Effector CD8-positive, alpha-beta T cell (primary cell): ENCODE measurements around the gene ATXN10.

ENCODE experiments used
- DNase-seq: peaks from one replicate; lab custom pipeline; 2025; lab: John Stamatoyannopoulos, UW

ATXN10 gene

DNA sequence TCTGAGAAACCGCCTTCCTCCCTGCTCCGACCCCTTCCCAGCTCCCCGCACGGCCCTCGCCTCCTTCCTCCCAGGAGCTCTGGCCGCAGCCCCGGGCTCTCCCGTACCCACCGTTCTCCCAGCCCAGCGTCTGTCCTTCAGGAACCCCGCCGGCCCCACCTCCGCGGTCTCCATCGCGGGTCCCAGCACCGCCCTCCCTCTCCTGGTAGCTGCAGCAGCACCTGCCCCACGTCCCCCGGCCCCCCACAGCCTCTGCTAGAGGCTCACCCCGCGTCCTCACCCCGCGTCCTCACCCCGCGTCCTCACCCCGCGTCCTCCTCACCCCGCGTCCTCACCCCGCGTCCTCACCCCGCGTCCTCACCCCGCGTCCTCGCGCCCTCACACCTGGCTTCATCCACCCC is 219.4 kb downstream of the ATXN10 start:
- no peak for DNase-seq

DNA sequence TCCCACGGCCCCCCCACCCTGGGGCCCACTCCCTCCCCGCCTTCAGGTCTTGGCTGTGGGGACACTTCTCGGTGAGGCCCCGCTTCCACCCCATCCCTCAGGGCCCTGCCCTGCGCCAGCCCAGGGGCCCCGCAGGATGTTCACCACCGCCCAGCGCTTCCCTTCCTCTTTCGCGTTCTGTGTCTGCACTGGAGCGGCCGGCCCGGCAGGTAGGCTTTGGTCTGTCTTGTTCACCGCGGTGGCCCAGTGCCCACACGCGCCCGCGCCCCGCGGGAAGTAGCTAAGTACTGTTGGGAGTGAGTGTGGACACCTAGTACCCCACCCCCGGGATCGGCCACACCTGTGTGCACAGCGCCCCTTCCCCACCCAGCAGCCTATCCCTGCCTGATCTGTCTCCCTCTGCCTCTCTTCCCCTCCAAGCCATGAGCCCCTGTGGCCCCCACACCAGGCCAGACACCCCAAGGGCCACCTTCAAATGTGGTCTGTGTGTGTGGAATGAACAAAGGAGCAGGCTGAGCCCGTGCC is 219.9 kb downstream of the ATXN10 start:
- DNase-seq, result no peak

DNA sequence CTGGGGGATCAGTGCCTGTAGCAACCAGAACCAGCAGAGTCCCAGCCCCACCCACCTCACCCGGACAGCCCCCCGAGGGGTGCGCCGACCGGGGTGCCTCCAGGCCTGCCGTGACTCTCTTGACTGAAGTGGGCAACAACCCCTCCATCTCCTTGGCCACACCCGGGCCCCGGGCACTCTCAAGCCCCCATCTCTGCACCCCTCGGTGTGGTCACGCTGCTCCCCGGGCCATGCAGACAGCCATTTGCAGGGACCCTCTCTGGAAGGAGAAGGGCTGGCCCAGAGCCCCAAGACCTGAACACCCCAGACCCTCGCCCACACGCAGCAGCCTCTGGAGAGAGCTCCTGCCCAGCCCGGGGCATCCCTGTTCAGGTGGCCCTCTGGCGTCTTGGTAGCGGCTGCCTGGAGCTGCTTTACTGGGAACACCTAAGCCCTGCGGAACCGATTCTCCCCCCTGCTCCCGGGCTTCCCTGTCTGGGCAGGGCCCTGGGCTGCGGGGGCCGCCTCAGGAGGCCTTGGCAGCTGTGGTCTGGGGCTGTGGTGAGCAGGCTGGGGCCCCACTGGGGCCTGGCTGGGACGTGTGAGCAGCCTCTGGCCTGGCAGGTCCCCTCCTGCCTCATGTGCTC is 220.5 kb downstream of the ATXN10 start:
- no peak for DNase-seq

DNA sequence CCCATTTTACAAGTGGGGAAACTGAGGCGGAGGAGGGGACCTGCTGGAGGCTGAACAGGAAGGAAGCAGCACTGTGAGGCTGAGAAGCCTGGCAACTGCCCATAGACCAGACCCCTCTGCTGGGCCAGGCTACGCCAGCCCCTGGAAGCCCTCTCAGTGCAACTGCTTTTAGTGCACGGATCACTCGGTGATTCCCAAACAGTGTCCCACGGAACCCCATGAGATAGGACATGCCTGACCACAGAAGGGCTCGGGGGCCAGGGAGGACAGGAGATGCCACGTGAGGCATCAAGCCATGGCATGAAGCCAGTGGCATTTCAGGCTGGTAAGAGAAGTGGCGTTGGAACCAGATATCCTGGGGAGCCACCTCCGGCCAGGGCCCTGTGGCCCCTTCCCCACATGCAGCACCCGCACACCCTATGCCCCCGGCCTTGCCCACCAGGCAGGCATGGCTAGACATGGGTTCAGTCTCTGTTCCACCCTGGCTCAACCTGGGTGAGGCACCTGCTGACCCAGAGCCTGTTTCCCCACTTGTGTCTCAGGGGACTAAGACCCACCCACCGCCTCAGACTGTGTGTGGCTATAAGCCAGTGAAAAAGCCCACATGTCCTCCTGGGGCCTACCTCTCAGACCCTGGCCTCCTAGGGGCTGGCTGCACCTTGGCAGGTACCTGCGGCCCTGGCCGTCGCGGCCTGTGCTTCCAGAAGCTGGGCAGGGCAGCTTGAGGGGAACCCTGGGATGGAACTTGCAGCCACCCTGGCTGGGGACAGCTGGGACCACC is 221.2 kb downstream of the ATXN10 start:
- no peak for DNase-seq

DNA sequence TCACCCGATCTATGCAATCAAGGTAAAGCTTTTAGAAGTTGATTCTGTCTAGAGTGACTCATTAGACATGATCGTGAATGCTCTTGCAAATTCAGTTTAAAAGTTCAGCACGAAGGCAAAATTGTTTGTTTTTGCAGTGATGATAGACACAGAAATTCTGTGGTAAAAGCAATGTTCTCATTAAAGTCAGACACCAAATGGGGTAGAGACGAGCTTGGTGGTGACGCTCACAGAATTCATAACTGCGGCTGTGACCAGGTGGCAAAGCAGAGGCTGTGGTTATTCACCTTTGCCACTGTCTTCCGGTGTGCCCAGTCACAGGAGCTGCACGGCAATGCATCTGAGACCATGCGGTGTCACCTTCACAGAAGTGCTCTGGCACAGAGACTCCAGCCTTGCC is 221.9 kb downstream of the ATXN10 start:
- DNase-seq, result no peak
